ENCODE results near the gene AOX1.

DNA sequence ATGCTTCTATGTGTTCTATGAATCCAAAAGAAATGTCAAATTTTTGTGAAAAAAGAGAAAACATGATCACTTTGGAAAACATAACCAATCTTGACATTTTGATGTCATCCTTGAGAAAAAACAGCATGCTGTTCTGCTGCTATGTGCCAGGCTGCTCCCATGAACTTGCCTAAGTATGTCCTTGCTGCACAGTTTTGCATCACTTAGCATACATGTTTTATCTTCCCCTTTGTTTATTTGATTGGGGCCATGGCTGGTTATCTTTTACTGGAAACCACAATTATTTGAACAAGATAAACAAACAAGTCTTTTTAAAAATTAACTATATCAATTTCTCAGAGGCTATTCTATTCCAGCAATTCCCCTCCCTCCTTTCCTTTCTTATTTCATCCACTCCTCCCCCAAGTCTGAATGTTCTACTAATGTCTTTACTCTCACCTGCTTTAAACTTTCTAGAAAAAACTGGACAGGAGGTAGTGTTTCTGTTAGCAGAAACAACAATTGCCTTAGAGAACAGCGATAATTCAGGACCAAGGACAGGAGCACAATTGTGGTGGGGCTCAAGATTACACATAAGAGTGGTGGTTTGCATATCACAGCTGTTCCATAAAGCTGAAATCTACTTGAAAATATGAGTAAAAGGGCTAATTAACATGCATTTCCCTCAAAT is 6.7 kb downstream of the AOX1 start:
- TF ChIP-seq, protein P1, sequence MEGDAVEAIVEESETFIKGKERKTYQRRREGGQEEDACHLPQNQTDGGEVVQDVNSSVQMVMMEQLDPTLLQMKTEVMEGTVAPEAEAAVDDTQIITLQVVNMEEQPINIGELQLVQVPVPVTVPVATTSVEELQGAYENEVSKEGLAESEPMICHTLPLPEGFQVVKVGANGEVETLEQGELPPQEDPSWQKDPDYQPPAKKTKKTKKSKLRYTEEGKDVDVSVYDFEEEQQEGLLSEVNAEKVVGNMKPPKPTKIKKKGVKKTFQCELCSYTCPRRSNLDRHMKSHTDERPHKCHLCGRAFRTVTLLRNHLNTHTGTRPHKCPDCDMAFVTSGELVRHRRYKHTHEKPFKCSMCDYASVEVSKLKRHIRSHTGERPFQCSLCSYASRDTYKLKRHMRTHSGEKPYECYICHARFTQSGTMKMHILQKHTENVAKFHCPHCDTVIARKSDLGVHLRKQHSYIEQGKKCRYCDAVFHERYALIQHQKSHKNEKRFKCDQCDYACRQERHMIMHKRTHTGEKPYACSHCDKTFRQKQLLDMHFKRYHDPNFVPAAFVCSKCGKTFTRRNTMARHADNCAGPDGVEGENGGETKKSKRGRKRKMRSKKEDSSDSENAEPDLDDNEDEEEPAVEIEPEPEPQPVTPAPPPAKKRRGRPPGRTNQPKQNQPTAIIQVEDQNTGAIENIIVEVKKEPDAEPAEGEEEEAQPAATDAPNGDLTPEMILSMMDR (IDR thresholded peaks at IDR 0.05) = no peak
- no peak for TF ChIP-seq ZFX (IDR thresholded peaks at IDR 0.05; ENCODE audit: borderline replicate concordance)
